Astrocyte (in vitro differentiated cells and primary cell): ENCODE measurements around the gene FYN. TPM values are rescaled to one million over a fixed set of nuclear protein-coding genes. Genes with fewer than 3 reads are reported as not detected.
A peak's percentile ranks its signal among the peaks of the same experiment; 100 is the strongest.

ENCODE experiments used
- DNase-seq: peaks from one replicate; pipeline ENCODE4 v3.0.0-alpha.2; 2010; ENCODE audit warnings: low read depth
- FAIRE-seq: peaks from 2 replicates; lab custom pipeline; 2011; peaks lifted over from hg19 to GRCh38; lab: Jason Lieb, UNC
- H2AFZ ChIP-seq: 2 replicates; pipeline ENCODE4 v1.6.0; 2012; ENCODE audit warnings: low read depth, low read length, inconsistent platforms
- H3K27ac ChIP-seq: 2 replicates; pipeline ENCODE4 v1.5.1; 2011; ENCODE audit warnings: low read depth, low read length, inconsistent platforms
- H3K27me3 ChIP-seq: 2 replicates; pipeline ENCODE4 v1.6.0; 2011; ENCODE audit warnings: low read length, inconsistent platforms; ENCODE audit not compliant: insufficient read depth
- H3K36me3 ChIP-seq: 2 replicates; pipeline ENCODE4 v1.5.1; 2011; ENCODE audit warnings: low read length, inconsistent platforms; ENCODE audit not compliant: insufficient read depth
- H3K4me1 ChIP-seq: 2 replicates; pipeline ENCODE4 v1.5.1; 2011; ENCODE audit warnings: low read length, inconsistent platforms; ENCODE audit not compliant: insufficient read depth
- H3K4me2 ChIP-seq: 2 replicates; pipeline ENCODE4 v1.6.0; 2012; ENCODE audit warnings: low read length, inconsistent platforms
- H3K4me3 ChIP-seq: 2 replicates; pipeline ENCODE4 v1.5.1; 2011; ENCODE audit warnings: low read depth, mild to moderate bottlenecking, low read length, inconsistent platforms; ENCODE audit not compliant: insufficient read depth
- H3K79me2 ChIP-seq: 2 replicates; pipeline ENCODE4 v1.6.0; 2012; ENCODE audit warnings: mild to moderate bottlenecking, low read length, inconsistent platforms; ENCODE audit not compliant: insufficient read depth
- H3K9ac ChIP-seq: 2 replicates; pipeline ENCODE4 v1.6.0; 2012; ENCODE audit warnings: mild to moderate bottlenecking, low read length, inconsistent platforms
- H3K9me3 ChIP-seq: 2 replicates; pipeline ENCODE4 v1.5.1; 2012; ENCODE audit warnings: low read depth, mild to moderate bottlenecking, low read length, inconsistent platforms; ENCODE audit not compliant: insufficient read depth
- H4K20me1 ChIP-seq: 2 replicates; pipeline ENCODE4 v1.6.0; 2012; ENCODE audit warnings: low read length, inconsistent platforms; ENCODE audit not compliant: insufficient read depth
- H3K27ac Mint-ChIP-seq: one replicate; pipeline ENCODE4 v1.8.0; 2021; ENCODE audit warnings: mild to moderate bottlenecking, mixed read lengths; ENCODE audit not compliant: unreplicated experiment
- H3K27me3 Mint-ChIP-seq: one replicate; pipeline ENCODE4 v1.8.0; 2021; ENCODE audit warnings: low read depth, mixed read lengths; ENCODE audit not compliant: unreplicated experiment
- H3K36me3 Mint-ChIP-seq: one replicate; pipeline ENCODE4 v1.8.0; 2021; ENCODE audit warnings: low read depth, mixed read lengths; ENCODE audit not compliant: unreplicated experiment
- H3K4me1 Mint-ChIP-seq: one replicate; pipeline ENCODE4 v1.8.0; 2021; ENCODE audit warnings: low read depth, mixed read lengths; ENCODE audit not compliant: unreplicated experiment
- H3K4me3 Mint-ChIP-seq: one replicate; pipeline ENCODE4 v1.8.0; 2021; ENCODE audit warnings: mild to moderate bottlenecking, moderate library complexity, mixed read lengths; ENCODE audit not compliant: unreplicated experiment
- H3K9me3 Mint-ChIP-seq: one replicate; pipeline ENCODE4 v1.8.0; 2021; ENCODE audit warnings: mild to moderate bottlenecking, mixed read lengths; ENCODE audit not compliant: unreplicated experiment
- CTCF ChIP-seq: IDR thresholded peaks from 2 replicates; pipeline ENCODE4 v1.5.1; 2011; ENCODE audit warnings: low read depth, mild to moderate bottlenecking, inconsistent platforms, low read length, moderate library complexity; ENCODE audit not compliant: insufficient read depth
- EZH2 ChIP-seq: IDR thresholded peaks from 2 replicates; pipeline ENCODE4 v1.6.1; 2012; ENCODE audit warnings: mild to moderate bottlenecking, low read length, inconsistent platforms; ENCODE audit not compliant: insufficient read depth
- total RNA-seq: library from RNA; stranded (reverse); gene quantifications from 2 replicates; pipeline ENCODE4 v1.2.1, GENCODE V29; 2021

FYN gene
- total RNA-seq, 1 donor from 2014 or later = 167 TPM

- H3K9ac ChIP-seq = no peak overlapping the region
- no peak overlapping the region for H3K27ac Mint-ChIP-seq
- no peaks in the 10 kb centered on the region for H3K9me3 ChIP-seq
- no peak overlapping the region for H3K4me3 ChIP-seq
- no peaks in the 10 kb centered on the region for H3K79me2 ChIP-seq
- H2AFZ ChIP-seq = no peak overlapping the region
- H3K27ac ChIP-seq = no peak overlapping the region
- no peaks in the 10 kb centered on the region for H3K9me3 Mint-ChIP-seq
- DNase-seq (no peak), FAIRE-seq (no peak)
- H3K4me1 ChIP-seq = peaks cover 25% of the 10 kb centered on the region
- H3K4me3 Mint-ChIP-seq = no peak overlapping the region
- H3K36me3 ChIP-seq = peaks cover 5% of the 10 kb centered on the region
- peaks cover 8% of the 10 kb centered on the region for H3K4me1 Mint-ChIP-seq
- H3K4me2 ChIP-seq = no peak overlapping the region
- peaks cover 39% of the 10 kb centered on the region for H3K36me3 Mint-ChIP-seq
- TF ChIP-seq CTCF (no peak), EZH2 (no peak)
- peaks cover 4% of the 10 kb centered on the region for H3K27me3 ChIP-seq
- no peaks in the 10 kb centered on the region for H4K20me1 ChIP-seq
- no peaks in the 10 kb centered on the region for H3K27me3 Mint-ChIP-seq
Observed at GRCh38 chr6:111688331-111688730, 184.9 kb downstream of the FYN start.

GRCh38 chr6:111687652-111688051, 185.6 kb downstream of the FYN start:
- no peaks in the 10 kb centered on the region for H3K27me3 Mint-ChIP-seq
- H3K4me1 Mint-ChIP-seq = peaks cover 5% of the 10 kb centered on the region
- H3K27ac ChIP-seq = no peak overlapping the region
- H3K4me1 ChIP-seq = peaks cover 23% of the 10 kb centered on the region
- peaks cover 39% of the 10 kb centered on the region for H3K36me3 Mint-ChIP-seq
- H3K9ac ChIP-seq = no peak overlapping the region
- no peak overlapping the region for H3K27ac Mint-ChIP-seq
- H4K20me1 ChIP-seq = no peaks in the 10 kb centered on the region
- H3K9me3 ChIP-seq = no peaks in the 10 kb centered on the region
- H3K27me3 ChIP-seq = peaks cover 4% of the 10 kb centered on the region
- H3K4me3 ChIP-seq = no peak overlapping the region
- FAIRE-seq = no peak
- no peak for TF ChIP-seq EZH2
- TF ChIP-seq CTCF = no peak
- H3K4me2 ChIP-seq = no peak overlapping the region
- no peak overlapping the region for H2AFZ ChIP-seq
- no peaks in the 10 kb centered on the region for H3K79me2 ChIP-seq
- DNase-seq = no peak
- peaks cover 5% of the 10 kb centered on the region for H3K36me3 ChIP-seq
- no peaks in the 10 kb centered on the region for H3K9me3 Mint-ChIP-seq
- no peak overlapping the region for H3K4me3 Mint-ChIP-seq

- Histone ChIP-seq H3K4me2 (peak overlapping the region; percentile 64), H4K20me1 (no peaks in the 10 kb centered on the region), H3K4me3 (no peak overlapping the region), H3K4me1 (peaks cover 20% of the 10 kb centered on the region), H3K36me3 (peaks cover 5% of the 10 kb centered on the region), H2AFZ (no peak overlapping the region), H3K79me2 (no peaks in the 10 kb centered on the region), H3K27me3 (peaks cover 4% of the 10 kb centered on the region), H3K9me3 (no peaks in the 10 kb centered on the region), H3K27ac (no peak overlapping the region), H3K9ac (no peak overlapping the region)
- no peaks in the 10 kb centered on the region for H3K27me3 Mint-ChIP-seq
- peaks cover 44% of the 10 kb centered on the region for H3K36me3 Mint-ChIP-seq
- H3K9me3 Mint-ChIP-seq = no peaks in the 10 kb centered on the region
- no peak overlapping the region for H3K27ac Mint-ChIP-seq
- no peak overlapping the region for H3K4me3 Mint-ChIP-seq
- DNase-seq (no peak), FAIRE-seq (no peak)
- H3K4me1 Mint-ChIP-seq = peaks cover 4% of the 10 kb centered on the region
- TF ChIP-seq CTCF (no peak), EZH2 (no peak)
Observed at GRCh38 chr6:111686932-111687266, 186.4 kb downstream of the FYN start.
